Measurements from ENCODE around the gene SMC5. TPM values are rescaled to one million over a fixed set of nuclear protein-coding genes. Genes with fewer than 3 reads are reported as not detected.

SMC5 gene
- total RNA-seq, 1 donor from 2014 or later: 26.5 TPM

- Mint-ChIP-seq H3K27ac (ENCODE audit: unreplicated experiment) (no peak overlapping the region), H3K4me3 (ENCODE audit: unreplicated experiment) (no peak overlapping the region), H3K4me1 (ENCODE audit: unreplicated experiment) (peaks cover 19% of the 10 kb centered on the region), H3K27me3 (ENCODE audit: unreplicated experiment) (peaks cover 4% of the 10 kb centered on the region), H3K9me3 (ENCODE audit: unreplicated experiment) (no peaks in the 10 kb centered on the region), H3K36me3 (ENCODE audit: low read depth, unreplicated experiment) (no peaks in the 10 kb centered on the region)
- TF ChIP-seq CTCF (IDR thresholded peaks at IDR 0.05; ENCODE audit: unreplicated experiment): no peak
- no peak for DNase-seq (ENCODE audit: low spot score)
Measured at GRCh38 chr9:70392189-70392588, 133.4 kb downstream of the SMC5 start.

- TF ChIP-seq CTCF (IDR thresholded peaks at IDR 0.05; ENCODE audit: unreplicated experiment): no peak
- H3K36me3 Mint-ChIP-seq (ENCODE audit: low read depth, unreplicated experiment): no peaks in the 10 kb centered on the region
- H3K4me1 Mint-ChIP-seq (ENCODE audit: unreplicated experiment): peaks cover 14% of the 10 kb centered on the region
- no peak for DNase-seq (ENCODE audit: low spot score)
- peaks cover 2% of the 10 kb centered on the region for H3K27me3 Mint-ChIP-seq (ENCODE audit: unreplicated experiment)
- no peaks in the 10 kb centered on the region for H3K9me3 Mint-ChIP-seq (ENCODE audit: unreplicated experiment)
- no peak overlapping the region for H3K27ac Mint-ChIP-seq (ENCODE audit: unreplicated experiment)
- no peak overlapping the region for H3K4me3 Mint-ChIP-seq (ENCODE audit: unreplicated experiment)
Measured at GRCh38 chr9:70392850-70393249, 134.1 kb downstream of the SMC5 start.

GRCh38 chr9:70395652-70396051, 136.9 kb downstream of the SMC5 start:
- no peak for DNase-seq (ENCODE audit: low spot score)
- H3K27me3 Mint-ChIP-seq (ENCODE audit: unreplicated experiment): no peaks in the 10 kb centered on the region
- H3K27ac Mint-ChIP-seq (ENCODE audit: unreplicated experiment): no peak overlapping the region
- H3K4me1 Mint-ChIP-seq (ENCODE audit: unreplicated experiment): peaks cover 9% of the 10 kb centered on the region
- no peaks in the 10 kb centered on the region for H3K9me3 Mint-ChIP-seq (ENCODE audit: unreplicated experiment)
- H3K36me3 Mint-ChIP-seq (ENCODE audit: low read depth, unreplicated experiment): no peaks in the 10 kb centered on the region
- no peak overlapping the region for H3K4me3 Mint-ChIP-seq (ENCODE audit: unreplicated experiment)
- no peak for TF ChIP-seq CTCF (IDR thresholded peaks at IDR 0.05; ENCODE audit: unreplicated experiment)

GRCh38 chr9:70398145-70398556, 139.4 kb downstream of the SMC5 start:
- H3K27ac Mint-ChIP-seq (ENCODE audit: unreplicated experiment): no peak overlapping the region

GRCh38 chr9:70399141-70399540, 140.4 kb downstream of the SMC5 start:
- Mint-ChIP-seq H3K4me3 (ENCODE audit: unreplicated experiment) (no peak overlapping the region), H3K27ac (ENCODE audit: unreplicated experiment) (no peak overlapping the region), H3K36me3 (ENCODE audit: low read depth, unreplicated experiment) (no peaks in the 10 kb centered on the region), H3K4me1 (ENCODE audit: unreplicated experiment) (no peaks in the 10 kb centered on the region), H3K27me3 (ENCODE audit: unreplicated experiment) (no peaks in the 10 kb centered on the region), H3K9me3 (ENCODE audit: unreplicated experiment) (no peaks in the 10 kb centered on the region)
- TF ChIP-seq CTCF (IDR thresholded peaks at IDR 0.05; ENCODE audit: unreplicated experiment): no peak
- no peak for DNase-seq (ENCODE audit: low spot score)

More at GRCh38 chr9:70398145-70398556, 139.4 kb downstream of the SMC5 start:
- Mint-ChIP-seq H3K36me3 (ENCODE audit: low read depth, unreplicated experiment) (no peaks in the 10 kb centered on the region), H3K27me3 (ENCODE audit: unreplicated experiment) (no peaks in the 10 kb centered on the region), H3K4me3 (ENCODE audit: unreplicated experiment) (no peak overlapping the region), H3K9me3 (ENCODE audit: unreplicated experiment) (no peaks in the 10 kb centered on the region), H3K4me1 (ENCODE audit: unreplicated experiment) (no peaks in the 10 kb centered on the region)
- DNase-seq (ENCODE audit: low spot score): no peak
- TF ChIP-seq CTCF (IDR thresholded peaks at IDR 0.05; ENCODE audit: unreplicated experiment): no peak

All from endothelial cell (in vitro differentiated cells).